HG02970 (cell line): ENCODE results near the gene LENEP.
"Not testable (repeated sequence)": the region's sequence is repeated elsewhere in the genome, so short reads cannot be mapped to it uniquely, and the experiment has no call there.

Experiments
- ATAC-seq: cut with Tn5 transposase; IDR thresholded peaks from one replicate; pipeline ENCODE4 v1.9.1; 2021; ENCODE audit warnings: mild to moderate bottlenecking, moderate library complexity, moderate number of reproducible peaks; ENCODE audit not compliant: unreplicated experiment, low FRiP score

LENEP gene

DNA sequence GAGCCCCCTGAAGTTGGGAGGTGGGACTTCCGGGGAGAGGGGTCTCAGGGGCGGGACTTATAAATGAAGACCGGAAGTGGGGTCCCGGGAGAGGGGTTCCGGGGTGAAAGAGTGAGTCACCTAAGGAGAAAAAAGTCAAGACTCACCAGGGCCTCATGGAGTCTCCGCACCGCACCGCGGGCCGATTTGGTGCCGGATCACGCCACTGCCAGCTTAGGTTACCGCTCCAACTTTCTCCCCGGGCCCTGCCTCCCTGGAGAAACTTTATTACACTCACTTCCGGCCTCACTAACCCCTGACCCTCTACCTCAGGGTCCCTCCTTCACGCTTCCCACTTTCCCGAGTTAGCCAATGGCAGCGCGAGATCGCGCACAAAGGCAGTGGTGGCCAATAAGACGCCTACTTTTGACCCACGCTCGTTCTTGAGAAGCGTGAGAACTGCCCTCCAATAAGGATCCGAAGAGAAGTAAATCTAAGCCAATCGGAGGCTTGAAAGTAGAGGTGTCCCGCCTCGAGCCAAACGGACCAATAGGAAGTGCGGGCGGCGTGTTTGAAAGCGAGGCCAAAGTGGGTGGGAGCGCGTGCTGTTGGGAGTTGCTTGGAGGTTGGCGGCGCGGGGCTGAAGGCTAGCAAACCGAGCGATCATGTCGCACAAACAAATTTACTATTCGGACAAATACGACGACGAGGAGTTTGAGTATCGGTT lies 19.1 kb upstream of the LENEP start, which contains the start of gene CKS1B:
Gene CKS1B, plus strand, starts transcription at position 580 of the 706 bp plus-strand sequence. Its CDS starts 65 bp downstream, at position 645.
- peak; percentile 78 for ATAC-seq

DNA sequence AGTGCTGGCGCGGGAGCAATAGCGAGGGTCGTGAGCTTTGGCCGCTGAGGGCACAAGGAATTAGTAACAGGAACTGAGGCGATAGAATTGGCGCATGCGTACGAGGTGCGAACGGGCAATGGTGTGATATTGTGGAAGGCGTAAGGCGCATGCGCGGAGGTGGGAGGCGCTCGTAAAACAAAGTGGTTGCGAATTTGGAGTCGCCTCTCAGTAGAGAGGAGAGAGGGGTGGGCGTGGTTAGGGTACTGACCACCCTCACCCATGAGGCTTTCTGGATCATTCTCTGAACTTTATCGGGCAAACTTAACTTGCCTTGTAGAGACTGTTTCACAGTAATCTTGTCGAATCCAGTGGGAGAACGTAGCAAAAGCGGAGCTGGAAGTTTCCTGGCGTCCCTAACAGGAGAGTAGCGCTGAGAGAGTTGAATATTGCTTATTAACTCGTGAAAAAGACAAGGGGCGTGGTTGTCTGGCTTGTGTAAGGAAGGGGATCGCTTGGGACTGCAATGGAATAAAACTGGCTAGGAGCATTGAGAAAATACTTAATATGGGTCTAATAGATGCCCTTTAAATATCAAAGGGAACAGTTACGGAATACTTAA lies 18.5 kb upstream of the LENEP start:
- ATAC-seq = peak; percentile 52

DNA sequence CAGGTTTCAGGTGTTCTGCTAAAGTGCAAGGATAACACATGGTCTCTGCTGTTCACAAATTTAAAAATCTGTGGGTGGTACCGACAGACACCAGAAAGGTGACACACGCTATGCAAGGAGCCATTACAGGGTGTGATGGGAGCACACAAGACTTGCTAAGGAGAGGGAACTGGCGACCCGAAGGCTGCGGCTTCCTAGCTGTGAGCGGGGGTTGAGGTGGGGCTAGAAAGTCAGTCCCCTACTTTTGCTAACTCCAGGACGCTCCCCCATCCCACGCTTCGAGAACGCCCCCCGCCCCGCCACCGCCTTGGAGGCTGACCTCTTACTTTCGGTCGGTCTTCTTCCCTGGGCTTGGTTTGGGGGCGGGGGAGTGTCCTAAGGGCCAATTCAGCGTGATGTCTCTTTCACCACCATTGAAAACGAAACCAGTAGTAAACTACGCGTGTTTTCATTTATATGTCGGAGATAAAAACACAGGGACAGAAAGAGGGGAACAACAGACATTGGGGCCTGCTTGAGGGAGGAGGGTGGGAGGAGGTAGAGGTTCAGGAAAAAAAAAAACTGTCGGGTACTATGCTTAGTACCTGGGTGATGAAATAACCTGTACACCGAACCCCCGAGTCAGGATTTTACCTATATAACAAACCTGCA lies 17.9 kb upstream of the LENEP start:
- ATAC-seq = no peak

DNA sequence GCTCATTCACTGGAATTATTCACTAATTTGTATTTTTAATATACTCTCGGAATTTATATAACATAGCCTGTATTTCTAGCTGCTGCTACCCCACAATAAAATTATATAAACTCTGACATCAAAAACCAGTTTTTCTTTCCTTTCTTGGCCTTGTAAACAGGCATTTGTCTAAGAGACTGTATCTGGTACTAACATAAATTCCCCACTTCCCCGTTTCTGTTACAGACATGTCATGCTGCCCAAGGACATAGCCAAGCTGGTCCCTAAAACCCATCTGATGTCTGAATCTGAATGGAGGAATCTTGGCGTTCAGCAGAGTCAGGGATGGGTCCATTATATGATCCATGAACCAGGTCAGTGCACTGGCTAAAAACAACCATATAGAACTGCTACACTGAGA lies 15.6 kb upstream of the LENEP start:
- ATAC-seq = not testable (repeated sequence)

DNA sequence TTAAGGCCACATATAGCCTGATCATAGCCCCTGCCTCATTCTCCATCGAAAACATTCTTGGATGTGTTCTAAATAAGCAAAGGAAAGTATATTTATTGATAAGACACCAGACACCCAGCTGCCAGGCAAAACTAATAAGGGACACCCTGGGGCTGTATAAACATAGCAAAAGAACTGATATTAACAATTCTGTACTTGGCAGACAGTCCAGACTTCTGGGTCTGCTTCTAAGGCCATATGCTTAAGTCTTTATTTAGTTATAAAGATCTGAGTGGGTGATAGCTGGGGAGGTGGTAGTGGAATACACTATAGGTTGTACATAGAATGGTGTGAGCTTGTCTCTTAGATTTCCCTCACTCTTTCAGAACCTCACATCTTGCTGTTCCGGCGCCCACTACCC lies 15.0 kb upstream of the LENEP start:
- ATAC-seq = no peak

DNA sequence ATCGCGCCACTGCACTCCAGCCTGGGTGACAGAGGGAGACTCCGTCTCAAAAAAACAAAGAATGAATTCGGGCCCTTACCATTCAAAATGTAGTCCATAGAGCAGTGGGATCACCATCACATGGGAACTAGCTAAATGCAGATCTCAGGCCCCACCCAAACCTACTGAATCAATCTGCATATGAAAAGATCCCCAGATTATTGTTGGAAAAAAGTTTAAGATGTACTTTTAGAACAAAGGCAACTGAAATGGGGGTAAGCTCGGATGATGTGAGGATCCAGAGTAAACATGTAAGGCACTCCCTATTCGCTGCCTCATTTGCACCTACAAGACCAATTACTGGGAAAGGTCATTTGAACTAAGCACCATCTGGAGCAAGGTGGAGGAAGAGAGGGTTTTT lies 11.0 kb upstream of the LENEP start:
- no peak for ATAC-seq

DNA sequence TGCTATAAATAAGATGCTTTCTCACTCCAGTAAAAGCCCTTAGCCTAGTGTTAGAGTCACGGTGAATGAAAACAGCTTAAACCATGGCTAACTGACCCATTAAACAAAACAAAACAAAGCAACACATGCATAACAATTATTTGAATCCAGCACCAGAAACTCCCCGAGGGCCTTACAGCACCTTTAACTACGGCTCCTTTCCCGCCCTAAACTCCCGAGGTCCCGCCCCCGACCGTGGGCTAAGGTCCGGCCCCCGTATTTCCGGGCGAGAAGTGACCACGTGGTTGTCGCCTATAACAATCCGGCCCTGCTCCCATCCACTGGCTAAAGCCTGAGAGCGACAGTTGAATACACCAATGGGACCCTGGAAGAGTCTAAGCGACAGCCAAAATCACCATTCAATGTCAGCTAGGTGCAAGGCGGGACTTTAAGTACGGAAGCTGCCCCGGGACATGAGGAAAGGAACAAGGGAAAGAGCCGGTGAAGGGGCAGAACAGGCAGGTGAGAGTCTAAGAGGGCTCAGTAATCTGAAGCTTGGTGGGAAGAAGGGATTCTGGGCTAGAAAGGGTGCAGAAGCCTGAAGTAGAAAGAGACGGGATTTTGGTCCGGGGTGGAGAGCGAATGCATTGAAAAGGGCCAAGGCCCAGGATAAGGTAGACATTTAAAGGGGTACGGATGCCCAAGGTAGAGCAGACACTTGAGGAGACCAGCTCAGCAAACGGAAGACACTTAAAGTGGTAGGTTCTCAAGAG lies 10.3 kb upstream of the LENEP start, which contains the start of gene FLAD1:
Gene FLAD1, plus strand, starts transcription at position 448 of the 752 bp plus-strand sequence. CDS start 351 bp downstream, outside the sequence.
- ATAC-seq = peak; percentile 97

DNA sequence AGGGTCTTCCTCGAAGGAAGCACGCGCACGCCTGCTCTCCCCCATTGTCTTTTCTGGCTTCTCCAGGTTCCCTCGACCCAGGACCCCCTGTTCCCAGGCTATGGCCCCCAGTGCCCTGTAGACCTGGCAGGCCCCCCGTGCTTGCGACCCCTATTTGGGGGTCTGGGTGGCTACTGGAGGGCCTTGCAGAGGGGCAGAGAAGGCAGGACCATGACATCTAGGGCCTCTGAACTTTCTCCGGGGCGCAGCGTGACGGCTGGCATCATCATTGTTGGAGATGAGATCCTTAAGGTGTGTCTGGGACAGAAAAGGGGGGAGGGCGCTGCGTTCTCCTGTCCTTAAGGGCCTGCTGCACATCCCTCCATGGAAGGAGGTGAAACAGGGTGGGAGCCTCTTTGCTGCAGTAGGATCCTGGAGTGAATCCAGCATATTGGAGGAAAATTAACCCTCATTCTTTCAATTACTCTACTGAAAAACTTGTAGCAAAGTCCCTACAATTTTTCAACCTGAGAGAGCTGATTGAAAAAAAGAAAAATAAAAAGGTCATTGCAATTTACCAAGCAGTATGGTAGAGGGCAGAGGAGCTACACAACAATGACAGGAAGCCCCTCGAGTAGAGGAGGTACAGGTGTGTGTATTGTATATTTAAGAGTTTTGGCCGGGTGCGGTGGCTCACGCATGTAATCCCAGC lies 9.5 kb upstream of the LENEP start:
- no peak for ATAC-seq

DNA sequence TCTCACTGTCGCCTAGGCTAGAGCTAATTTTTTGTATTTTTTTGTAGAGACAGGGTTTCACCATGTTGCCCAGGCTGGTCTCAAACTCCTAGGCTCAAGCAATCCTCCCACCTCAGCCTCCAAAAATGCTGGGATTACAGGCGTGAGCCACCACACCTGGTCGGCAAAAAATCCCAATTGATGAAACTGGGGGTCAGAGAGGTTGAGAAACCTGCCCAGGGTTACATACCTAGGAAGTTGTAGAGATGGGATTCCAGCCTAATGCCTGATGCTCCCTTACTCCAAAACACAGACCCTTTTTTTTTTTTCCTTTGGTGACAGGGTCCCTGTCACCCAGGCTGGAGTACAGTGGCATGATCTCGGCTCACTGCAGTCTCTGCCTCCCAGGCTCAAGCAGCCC lies 6.7 kb upstream of the LENEP start:
- not testable (repeated sequence) for ATAC-seq

DNA sequence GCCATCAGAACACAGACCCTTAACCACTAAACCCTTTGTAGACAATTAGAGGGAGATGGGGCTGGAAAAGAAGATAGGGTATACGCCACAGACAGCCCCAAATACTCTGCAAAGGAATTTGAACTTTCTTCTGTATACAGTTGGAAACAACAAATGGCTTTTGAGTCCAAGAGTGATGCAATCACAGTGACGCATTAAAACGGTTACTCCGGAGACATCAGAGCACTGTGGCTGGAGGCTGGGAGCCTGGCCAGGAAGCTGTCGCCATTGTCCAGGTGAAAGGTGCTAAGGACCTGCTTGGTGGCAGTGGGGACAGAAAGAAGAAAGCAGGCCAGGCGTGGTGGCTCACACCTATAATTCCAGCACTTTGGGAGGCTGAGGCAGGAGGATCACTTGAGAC lies 6.1 kb upstream of the LENEP start:
- no peak for ATAC-seq

DNA sequence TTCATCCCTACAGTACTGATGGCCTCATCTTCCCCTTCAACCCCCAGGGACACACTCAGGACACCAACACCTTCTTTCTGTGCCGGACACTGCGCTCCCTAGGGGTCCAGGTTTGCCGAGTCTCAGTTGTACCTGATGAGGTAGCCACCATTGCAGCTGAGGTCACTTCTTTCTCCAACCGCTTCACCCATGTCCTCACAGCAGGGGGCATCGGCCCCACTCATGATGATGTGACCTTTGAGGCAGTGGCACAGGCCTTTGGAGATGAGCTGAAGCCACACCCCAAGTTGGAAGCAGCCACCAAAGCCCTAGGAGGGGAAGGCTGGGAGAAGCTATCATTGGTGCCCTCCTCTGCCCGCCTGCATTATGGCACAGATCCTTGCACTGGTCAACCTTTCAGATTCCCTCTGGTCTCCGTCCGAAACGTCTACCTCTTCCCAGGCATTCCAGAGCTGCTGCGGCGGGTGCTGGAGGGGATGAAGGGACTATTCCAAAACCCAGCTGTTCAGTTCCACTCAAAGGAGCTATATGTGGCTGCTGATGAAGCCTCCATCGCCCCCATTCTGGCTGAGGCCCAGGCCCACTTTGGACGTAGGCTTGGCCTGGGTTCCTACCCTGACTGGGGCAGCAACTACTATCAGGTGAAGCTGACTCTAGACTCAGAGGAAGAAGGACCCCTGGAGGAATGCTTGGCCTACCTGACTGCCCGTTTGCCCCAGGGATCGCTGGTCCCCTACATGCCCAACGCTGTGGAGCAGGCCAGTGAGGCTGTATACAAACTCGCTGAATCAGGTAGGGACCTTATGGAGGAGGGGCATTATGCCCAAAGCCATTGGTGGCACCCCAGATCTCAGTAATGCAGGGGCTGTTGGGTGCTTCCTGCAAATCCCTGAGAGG lies 5.1 kb upstream of the LENEP start:
- no peak for ATAC-seq

DNA sequence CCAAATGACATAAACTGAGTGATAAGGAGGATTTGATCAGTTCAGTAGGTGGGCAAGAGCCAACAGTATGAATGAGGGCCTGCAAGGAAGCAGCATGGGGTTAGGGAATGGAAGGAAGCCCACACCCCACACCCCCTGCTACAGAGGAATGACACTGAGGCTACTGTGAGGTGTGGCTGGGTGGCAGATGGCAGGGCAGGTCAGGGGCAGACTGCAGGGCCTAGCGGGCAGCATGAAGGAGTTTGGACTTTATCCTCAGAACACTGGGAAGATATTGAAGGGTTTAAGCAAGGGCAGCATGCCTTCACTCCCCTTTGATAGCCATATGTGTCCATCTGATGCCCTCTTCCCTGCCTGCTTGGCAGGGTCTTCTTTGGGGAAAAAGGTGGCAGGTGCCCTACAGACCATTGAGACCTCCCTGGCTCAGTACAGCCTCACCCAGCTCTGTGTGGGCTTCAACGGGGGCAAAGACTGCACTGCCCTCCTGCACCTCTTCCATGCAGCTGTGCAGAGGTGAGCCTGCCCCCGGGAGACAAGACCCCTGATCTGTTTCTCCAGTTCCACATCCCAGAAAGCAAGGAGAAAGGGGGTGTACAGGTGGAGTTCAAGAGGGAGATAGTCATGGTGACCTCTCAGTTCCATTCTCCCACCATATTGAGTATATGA lies 4.1 kb upstream of the LENEP start:
- no peak for ATAC-seq

DNA sequence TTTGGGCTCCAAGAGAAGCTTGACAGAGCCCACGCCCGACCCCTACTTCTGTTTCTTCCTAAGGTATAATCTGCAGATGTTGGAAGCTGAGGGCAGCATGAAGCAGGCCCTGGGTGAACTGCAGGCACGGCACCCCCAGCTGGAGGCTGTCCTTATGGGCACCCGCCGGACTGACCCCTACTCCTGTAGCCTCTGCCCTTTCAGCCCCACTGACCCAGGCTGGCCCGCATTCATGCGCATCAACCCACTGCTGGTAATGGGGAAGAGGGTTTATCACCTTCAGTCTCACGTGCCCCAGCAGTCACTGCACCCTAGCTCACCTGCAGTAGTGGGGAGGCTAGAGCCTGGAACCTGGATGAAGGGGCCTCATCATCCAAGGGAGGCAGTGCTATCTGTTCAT lies 3.1 kb upstream of the LENEP start:
- no peak for ATAC-seq

DNA sequence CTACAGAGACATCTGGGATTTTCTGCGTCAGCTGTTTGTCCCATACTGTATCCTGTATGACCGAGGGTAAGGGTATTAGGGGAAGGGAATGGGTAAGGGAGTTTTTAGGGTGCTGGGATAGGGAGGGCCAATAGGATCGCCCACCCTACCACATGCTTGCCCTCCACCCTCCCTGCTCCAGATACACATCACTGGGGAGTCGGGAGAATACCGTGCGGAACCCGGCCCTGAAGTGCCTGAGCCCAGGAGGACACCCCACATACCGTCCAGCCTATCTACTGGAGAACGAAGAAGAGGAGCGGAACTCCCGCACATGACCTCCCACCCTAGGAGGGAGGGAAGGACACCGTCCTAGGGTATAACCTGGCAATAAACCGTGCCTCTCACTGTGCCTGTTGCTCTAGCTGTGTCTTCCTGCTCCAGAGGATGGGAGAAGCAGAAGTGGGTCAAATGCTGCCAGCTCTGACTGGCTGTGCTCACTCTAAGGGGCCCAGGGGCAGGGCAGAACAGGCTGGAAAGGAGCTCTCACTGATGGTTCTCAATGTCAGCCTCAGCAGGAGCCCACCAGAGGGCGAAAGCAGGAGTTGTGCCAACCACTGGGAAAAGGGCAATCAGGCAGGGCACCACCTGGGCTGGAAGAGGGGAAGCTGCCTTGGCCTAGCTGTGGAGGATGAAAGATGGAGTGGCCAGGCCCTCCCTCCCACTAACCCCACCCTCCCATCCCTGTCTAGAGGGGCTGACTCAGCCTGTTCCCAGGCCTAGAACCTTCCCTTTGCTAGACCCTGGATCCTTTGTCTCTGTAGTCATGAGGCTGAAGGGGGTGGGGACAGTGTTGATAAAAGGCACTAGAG lies 440 bp upstream of the LENEP start:
- no peak for ATAC-seq

DNA sequence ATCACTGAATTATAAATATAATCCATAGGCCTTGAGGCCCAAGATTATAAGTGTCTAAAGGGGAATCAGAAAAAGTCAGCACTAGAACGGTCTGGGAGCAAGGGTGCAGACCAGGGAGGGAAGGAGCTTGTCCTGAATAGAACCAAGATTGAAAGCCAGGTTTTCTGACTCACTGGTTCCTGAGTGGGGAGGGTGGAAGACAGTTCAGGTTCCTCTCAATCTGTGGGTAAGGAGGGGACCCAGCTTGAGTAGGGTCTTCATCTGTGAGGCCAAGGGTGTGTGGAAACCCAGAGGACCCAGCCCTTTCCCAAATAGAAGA lies 842 bp downstream of the LENEP start:
- no peak for ATAC-seq

DNA sequence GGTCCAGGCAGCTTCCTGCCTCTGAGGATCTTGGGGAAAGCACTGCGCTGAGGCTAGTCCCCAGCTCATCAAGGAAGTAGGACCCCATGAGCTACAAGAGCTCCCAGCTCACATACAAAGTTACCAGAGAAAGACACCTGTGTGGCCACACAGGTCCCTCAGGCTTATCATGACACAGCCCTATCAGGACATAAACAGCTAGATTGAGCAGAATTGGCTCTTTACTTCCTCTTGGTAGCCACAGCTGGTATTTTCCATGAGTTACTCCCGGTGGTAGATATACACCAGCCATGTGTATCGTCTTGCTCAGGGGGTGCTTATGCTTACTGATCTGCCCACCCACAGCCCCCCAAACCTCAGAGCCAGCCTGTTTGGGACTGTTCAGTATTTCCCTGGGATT lies 1.2 kb downstream of the LENEP start:
- ATAC-seq = no peak

DNA sequence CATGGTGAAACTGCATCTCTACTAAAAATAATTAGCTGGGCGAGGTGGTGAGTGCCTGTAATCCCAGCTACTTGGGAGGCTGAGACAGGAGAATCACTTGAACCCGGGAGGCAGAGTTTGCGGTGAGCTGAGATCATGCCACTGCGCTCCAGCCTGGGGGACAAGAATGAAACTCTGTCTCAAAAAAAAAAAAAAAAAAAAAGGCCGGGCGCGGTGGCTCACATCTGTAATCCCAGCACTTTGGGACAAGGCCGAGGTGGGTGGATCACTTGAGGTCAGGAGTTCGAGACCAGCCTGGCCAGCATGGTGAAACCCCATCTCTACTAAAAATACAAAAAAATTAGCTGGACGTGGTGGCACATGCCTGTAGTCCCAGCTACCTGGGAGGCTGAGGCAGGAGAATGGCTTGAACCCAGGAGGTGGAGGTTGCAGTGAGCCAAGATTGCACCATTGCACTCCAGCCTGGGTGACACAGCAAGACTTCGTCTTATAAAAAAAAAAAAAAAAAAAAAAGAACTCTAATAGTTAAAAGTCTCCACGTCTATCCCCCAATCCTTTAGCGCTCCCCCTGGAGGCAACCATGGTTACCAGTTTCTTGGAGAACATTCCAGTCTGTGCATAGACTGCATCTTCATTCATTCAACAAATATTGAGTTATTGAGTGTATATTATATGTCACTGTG lies 2.1 kb downstream of the LENEP start:
- ATAC-seq = not testable (repeated sequence)
